UCSD-AML1 (cell line): ENCODE measurements around the gene KDM2B.
"Not testable (repeated sequence)": the region's sequence is repeated elsewhere in the genome, so short reads cannot be mapped to it uniquely, and the experiment has no call there.

Experiments
- DNase-seq: peaks from one replicate; lab custom pipeline; 2025; ENCODE audit not compliant: unreplicated experiment; lab: John Stamatoyannopoulos, UW

The KDM2B gene

DNA sequence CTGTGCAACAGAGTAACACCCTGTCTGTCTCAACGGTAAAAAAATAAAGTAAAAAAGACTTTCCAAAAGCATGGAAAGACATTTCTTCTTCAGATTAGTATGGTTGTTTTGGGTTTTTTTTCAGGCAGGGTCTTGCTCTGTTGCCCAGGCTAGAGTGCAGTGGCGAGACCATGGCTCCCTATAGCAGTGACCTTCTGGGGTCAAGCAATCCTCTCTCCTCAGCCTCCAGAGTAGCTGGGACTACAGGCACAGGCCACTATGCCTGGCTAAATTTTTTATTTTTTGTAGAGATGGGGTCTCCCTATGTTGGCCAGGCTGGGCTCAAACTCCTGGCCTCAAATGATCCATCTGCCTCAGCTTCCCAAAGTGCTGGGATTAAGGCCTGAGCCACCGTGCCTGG is 72.8 kb downstream of the KDM2B start:
- no peak for DNase-seq

DNA sequence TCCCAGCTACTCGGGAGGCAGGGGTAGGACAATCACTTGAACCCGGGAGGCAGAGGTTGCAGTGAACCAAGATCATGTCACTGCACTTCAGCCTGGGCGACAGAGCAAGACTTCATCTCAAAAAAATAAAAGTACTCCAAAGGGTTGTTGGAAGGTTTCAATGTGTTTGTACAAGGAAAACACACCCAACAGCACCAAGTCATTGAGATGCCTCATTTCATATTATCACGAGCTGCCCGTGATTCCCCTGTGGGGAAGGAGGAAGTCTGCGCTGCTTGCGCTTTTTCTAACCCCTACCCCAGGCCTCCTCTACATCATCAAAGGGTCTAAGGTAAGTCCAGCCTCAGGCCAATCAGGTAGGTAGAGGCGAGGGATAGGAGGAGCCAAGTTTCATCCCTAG is 73.6 kb downstream of the KDM2B start:
- no peak for DNase-seq

DNA sequence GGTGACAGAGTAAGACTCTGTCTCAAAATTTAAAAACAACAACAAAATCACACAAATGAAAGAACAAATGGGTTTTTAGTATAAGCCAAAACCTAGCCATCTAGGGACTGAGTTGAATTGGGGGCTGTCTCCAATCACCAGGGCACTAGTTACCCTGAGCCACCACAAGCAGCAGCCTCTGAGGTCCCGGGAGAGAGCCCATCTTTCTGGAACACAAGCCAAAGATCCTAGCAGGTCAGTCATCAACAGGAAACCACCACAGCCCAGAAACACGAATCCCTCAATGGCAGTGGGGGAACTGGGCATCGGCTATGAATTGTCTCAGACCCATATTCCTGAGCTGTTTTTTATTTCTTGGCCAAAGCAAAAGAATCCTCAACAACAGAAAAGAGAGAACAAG is 75.3 kb downstream of the KDM2B start:
- DNase-seq = no peak

DNA sequence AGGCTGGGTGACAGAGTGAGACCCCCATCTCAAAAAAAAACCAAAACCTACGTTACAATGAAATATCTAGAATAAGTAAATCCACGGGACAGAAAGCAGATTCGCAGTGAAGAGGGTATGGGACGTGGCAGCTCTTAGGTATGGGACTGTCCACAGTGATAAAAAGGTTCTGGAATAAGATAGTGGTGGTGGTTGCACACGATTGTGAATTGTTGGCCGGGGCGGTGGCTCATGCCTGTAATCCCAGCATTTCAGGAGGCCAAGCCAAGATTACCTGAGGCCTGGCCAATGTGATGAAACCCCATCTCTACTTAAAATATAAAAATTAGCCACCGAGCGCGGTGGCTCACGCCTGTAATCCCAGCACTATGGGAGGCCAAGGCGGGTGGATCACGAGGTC is 76.3 kb downstream of the KDM2B start:
- no peak for DNase-seq

DNA sequence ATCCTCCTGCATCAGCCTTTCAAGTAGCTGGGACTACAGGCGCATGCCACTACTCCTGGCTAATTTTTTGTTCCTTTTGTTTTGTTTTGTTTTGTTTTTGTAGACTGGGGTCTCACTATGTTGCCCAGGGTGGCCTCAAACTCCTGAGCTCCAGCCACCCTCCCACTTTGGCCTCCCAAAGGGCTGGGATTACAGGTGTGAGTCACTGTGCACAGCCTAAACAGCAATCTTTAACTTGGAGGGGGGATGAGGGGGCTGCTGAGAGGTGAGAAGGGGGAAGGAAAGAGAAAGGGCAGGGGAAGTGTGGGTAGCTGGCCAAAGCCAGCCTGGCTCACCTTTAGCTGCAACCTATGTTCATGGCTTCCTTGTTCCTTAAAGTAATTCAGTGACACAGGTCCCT is 77.4 kb downstream of the KDM2B start:
- DNase-seq = no peak

DNA sequence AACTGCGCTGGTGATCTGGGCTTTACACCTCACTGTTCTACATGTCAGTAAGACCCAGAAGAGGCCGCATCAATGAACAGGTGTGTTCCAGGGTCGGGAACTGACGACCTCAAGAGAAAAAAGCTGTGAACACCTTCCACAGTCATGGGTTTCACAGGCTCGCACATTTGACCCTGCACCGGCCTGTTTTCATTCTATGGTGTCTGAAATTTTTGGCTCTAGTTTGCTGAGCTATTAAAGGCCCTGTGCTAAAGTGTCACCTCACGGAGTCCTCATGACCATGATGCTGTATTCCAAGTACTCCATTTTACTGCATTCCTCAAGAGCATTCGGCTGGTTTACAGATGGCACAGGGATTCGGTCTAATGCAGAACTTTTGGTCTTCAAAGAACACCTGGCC is 78.9 kb downstream of the KDM2B start:
- no peak for DNase-seq

DNA sequence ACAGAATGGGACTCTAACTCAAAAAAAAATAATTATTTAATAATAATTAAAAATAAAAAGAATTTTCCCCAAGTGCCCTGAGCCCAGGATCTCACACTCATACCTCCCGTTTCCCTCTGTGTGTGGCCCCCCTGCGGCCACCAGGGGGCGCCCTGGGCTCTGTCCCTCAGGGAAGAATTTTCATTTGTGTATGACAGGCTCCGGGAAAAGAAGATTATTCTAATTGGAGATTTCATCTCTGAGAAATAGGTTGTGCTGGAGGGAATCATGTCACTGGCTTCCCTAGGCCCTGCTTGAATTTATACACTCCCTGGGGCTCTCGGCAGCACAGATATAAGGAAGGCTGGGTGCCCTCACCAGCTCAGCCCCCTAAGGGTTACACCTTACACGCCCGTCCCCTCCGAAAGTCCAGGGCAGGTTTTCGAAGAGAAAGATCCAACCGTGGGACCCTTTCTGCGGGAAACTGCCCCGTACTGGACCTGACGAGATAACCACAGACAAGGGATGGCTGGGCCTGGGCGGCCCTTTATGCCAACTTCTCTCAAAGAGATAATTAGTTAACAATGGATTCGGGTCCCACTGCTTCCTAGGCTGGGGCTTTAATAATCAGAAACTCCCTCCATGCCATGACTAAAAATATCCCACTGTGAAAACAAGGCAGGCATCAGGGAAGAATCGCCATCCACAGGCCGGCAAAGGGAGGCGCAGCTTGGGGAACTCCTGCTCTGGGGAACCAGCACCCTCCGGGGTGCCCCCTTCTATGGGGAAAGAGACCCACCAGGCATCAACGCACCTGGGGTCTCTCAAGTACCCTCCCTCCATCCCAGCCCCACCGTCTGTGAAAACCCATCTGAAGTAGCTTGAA is 80.7 kb downstream of the KDM2B start:
- DNase-seq = peak; percentile 68

DNA sequence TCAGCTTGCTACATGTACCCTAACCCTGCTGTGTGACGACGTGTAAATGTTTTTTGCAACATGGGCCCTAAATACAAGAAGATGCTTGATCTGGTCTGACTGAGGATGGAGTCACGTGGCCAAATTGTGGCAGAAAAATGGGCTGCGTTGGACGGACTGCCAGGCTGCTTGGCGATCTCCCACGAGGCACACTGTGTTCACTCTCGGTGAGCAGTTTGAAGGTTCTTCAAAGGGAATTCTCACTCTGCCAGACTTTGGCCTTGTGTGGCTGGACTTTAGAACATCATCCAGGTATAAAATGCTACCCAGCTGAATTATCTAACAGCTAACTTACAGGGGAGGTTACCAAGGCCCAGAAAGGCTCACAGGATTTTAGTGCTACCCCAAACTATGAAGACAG is 85.1 kb downstream of the KDM2B start:
- no peak for DNase-seq

DNA sequence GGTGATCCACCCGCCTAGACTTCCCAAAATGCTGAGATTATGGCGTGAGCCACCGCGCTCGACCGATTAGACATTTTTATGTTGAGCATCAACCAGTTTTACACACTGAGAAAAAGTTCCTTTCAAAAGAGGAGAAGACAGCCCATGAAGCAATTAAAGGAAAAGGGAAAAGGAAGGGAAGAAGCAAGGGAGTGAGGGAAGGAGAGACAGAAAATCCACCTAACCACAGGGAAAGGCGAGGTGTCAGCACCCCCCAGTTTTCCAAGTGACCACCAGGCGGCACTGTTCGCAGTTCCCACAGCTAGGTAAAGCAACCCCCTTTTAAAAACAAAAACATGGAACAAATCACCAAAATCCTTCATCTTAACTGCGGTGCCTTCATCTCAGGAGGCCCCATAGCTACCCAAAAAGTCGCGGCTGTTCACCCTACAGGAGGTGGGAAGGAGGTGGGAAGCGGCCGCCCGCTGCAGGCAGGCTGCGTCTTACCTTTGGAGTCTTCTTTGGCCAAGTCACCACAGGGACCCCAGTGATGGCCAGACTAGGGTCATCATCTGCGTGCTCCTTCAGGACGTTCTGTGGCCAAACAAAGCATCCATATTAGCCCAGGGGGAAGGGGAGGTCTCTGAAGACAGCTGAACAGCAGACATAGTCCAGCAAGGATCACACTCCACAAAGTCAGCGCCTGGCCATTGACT is 86.6 kb downstream of the KDM2B start:
- DNase-seq = peak; percentile 28

DNA sequence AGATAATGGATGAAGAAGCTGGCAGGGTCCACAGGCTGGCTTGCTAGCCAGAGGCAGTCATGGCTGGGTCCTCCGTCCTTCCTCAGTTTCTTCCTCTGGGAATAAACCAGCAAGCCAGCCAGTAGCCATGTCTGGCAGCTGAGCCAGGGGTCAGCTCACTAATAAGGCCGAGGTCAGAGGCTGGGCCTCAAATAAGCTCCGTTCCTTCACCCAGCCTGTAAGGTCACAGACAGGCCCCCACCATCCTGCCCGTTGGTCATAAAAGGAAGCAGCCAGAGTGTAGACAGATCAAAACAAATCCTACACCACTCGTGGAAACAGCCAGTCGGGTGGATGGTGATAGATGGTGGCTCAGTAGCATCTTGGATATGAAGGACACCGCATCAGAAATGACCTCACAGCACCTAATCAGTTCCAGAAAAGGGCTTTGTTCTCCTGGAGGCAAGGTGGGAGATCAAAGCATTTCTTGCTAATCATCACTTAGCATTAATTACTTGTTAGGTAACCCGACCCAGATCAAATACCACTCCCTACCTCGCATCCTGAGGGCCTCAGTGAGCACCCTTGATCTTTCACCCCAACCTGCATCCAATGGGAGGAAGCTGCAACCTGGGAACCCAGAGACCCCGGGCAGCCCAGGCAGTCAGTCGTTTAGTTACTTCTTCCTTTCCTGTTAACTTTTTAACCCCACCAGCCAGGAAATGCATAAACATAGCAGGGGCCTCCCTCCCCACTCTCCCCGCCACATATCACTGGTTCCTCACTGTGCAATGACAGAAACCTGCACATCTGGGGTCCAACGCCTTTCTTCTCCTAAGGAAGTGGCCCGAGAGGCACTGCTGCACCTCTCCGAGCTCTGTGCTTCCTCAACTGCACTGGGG is 90.2 kb downstream of the KDM2B start:
- peak; percentile 43 for DNase-seq

DNA sequence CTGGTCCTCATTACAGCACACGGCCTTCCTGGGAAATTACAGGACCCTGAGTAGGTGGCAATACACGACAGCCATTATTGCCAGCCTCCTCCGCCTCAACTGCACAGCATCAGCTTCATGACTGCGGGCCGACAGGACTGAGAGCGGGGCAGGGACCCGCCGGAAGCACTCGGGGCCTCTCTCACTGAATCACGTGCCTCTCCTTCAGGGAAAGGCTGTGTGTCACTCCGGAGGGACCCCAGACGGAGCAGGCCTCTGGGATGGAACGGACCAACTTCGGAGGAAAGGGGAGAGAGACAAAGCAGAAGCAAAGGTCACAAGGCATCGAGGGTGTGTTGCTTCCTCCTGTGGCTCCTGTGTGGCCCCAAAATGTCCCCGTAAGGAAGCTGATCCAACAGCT is 90.9 kb downstream of the KDM2B start:
- DNase-seq = no peak

DNA sequence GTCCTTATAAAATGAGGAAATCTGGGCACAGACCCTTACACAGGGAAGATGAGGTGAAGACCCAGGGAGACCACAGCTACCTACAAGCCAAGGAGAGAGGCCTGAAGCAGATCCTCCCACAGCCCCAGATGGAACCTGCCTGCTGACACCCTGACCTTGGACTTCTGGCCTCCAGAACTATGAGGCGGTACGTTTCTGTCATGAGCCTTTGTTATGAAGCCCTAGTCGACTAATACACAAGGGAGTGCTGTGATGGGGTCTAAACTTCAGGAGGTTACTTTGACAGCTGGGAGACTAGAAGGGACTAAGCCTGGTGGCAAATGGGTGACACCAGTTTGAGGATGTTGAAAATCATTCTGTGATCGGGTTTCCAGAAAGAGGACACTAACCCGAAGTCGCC is 95.9 kb downstream of the KDM2B start:
- DNase-seq = no peak

DNA sequence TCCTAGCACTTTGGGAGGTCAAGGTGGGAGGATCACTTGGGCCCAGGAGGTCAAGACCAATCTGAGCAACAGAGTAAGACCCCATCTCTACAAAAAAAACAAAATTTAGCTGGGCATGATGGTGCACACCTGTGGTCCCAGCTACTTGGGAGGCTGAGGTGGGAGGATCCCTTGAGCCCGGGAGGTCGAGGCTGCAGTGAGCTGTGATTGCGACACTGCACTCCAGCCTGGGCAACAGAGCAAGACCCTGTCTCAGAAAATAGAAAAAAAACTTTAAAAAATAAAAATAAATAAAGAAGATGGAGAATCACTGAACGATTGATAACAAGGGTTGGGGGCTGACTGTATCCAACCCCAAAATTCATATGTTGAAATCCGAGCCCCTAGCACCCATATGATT is 96.3 kb downstream of the KDM2B start:
- not testable (repeated sequence) for DNase-seq

DNA sequence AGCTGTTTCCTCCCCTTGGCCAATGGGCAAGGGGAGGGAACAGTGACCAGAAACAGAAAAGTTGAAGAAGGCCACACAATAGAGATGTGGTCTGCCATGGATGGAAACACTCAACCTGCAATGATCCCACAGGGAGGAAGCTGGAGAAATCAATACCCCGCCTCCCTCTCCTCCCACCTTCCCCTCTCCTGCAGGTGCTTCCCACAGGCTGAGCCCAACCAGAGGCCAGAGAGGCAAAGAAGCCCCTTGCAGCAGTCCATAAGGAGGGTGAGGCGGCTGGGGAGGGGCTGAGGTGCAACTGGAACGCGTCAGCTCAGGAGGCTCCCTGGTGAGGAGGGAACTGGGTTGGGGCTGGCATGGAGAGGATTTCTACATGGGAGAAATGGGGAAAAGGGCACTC is 96.9 kb downstream of the KDM2B start:
- DNase-seq = no peak

DNA sequence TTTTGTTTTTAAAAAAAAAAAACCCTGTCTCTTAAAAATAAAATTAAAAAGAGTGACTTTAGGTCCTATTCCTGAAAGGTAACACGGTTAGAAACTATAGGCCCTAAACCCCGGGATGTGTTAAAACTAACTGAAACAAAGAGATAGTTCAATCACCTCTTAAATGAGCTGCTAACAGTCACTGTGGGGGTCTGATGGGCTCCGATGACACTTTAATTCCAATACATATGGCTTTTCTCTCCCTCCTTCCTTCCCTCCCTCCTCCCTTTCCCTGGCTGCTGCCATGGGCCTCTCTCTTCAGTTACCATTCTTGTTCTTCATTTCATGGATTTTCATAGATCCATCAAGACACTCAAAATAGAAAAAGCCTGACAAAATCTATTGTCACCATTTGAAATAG is 104.3 kb downstream of the KDM2B start:
- DNase-seq = no peak

DNA sequence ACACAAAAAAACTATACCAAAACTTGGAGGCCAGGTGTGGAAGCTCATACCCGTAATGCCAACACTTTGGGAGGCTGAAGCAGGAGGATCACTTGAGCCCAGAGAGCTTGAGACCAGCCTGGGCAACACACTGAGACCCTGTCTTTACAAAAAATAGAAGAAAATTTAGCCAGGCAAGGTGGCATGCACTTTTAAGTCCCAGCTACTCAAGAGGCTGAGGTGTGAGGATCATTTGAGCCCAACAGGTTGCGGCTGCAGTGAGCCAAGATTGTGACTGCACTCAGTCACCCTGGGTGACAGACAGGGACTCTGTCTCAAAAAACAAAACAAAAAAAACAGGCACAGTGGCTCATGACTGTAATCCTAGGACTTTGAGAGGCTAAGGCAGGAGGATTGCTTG is 105.5 kb downstream of the KDM2B start:
- DNase-seq = no peak

DNA sequence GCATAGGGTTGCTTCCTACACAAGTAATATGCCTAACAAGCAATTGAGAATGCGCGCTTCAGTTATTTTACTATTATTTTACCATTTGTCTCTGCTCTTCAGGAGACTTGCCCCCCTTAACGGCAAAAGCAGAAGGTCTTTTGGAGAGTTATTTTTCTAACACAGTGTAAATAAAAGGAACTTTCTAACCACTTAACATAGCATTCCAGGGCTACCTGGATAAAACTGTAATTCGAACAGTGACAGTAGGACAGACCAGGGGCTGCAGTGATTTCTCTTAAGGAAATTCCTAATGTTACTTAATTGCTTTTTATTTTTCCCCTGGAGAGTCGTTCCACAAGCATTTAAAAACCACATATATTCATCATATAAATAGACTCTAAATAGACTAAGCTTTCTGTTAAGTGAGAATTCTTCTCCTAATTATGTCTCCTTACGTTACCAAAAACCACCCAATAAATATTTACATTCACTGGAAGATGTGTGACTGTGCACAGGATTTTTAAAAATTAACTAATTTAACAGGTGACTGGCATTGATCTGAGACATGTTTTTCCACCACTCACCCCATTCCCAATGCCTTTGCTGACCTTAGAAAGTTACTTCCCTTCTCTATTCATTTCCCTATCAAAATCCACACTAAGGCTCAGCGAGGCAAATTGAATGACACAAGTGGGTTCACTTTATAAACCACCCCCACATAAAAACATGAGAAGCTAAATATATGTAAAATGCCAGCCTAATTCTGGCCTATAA is 108.5 kb downstream of the KDM2B start:
- no peak for DNase-seq

DNA sequence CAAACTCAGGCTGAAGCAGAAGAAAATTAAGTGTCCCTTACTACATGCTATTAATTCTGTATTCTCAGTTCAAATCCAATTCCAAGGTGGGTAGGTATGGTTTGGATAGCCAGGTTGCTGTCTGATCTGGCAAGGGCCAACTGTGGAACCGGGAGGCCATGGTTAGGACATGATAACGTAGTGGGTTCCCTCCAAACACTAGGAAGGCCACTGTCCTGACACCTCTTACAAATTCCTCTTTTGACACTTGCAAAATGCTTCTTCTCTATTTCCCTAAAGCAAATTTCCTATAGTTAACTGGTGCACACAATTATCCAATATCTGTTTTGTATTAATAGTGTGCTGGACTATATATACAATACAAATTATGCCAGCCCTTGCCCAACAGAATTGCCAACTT is 110.1 kb downstream of the KDM2B start:
- no peak for DNase-seq

DNA sequence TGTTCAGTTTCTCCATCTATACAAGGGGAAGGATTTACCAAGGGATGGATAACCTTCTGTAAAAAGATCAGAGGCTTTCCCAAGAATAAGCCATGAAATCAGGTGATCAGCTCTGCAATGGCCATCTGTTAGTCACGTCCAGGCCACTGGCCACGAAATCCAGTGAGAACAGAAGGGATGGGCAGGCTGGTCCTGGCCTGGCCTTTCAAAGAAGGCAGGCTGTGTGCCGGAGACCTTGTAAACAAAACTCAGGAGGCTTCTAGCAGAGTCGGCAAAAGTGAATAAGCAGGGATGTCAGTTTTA is 112.4 kb downstream of the KDM2B start:
- no peak for DNase-seq

DNA sequence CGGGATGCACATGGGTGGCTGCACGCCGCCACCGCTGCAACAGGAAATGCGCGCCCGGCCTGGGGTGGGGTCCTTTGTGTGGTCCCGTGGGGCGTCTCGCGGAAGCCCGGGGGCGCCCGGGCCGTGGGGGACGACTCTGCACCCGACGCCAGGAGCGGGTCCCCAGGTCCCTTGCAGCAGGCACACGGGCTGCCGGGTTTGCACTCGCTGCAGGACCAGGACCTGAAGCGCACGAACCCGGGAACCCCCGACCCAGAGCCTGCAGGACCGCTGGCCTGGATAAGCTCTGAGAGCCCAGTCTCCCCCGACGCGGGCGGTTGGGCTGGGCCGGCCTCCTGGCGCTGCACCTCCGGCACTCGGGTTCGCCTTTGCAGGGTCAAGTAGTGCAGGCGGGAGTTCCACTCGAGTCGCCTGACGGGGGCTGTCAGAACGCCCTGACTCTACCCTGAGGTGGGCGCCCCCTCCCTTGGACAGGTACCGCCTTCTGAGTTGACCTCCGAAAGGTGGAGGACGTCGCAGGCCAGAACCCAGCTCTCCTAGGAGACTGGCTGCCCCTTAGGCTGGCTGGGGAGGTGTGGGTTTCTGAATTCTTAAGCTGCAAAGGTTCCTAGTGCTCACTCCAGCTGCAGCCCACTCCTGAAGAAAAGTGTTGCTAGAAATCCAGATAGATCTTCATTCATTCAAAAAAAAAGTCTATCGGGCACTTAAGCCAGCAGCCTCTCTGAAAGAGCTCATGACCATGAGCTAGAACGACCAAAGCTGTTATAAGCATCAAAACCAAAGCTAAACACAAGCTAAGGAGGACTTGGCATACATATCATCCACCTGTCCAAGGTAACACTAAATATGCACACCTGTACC is 113.0 kb downstream of the KDM2B start:
- no peak for DNase-seq
